ENCODE data around the gene APCDD1L. TPM values are rescaled to one million over a fixed set of nuclear protein-coding genes. Genes with fewer than 3 reads are reported as not detected.
"Not testable (repeated sequence)": the region's sequence is repeated elsewhere in the genome, so short reads cannot be mapped to it uniquely, and the experiment has no call there.

APCDD1L gene
- total RNA-seq, 4 donors from 2014 or later = 0.33 to 1.7 (median 1.1) TPM

DNA sequence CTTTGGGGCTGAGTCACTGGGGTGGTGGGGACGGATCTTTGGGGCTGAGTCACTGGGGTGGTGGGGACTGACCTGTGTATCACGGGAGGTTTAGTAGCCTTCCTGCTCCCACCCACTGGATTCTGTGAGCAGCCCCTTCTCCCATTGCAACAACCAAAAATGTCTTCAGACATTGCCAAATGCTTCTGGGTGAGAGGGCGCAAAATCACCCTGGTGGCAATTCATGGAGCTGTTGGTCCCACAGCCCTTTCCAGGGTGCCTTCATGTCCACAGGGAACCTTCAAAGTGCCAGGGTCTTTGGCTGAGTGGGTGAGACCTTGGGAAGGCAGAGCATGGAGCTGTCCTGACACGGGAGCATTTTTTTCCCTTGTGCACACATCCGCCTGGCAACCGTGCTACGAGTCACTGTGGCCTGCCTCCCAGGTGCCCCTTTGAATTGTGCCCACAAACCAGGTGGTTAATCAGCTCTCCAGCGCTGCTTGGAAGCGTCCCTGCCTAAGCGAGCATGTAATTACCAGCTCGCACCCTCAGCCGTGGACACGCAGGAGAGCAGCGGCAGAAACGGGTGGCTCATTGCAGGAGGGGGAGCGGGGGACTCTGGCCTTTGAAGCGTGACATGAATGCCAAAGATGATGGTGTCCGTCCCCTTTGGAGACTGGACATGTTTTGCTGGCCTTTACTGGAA, 27.4 kb upstream of the APCDD1L start:
- Histone ChIP-seq H3K4me3 (no peak overlapping the region), H3K27ac (replicated peaks in 1 of 4) (no peak overlapping the region), H3K4me1 (peaks cover 0 to 8% (median 2%) of the 10 kb centered on the region in 4 donors), H3K9me3 (peaks cover 0 to 13% (median 10%) of the 10 kb centered on the region in 4 donors), H3K27me3 (no peaks in the 10 kb centered on the region), H3K36me3 (no peaks in the 10 kb centered on the region)
- intact Hi-C loops (cut with DNase I) = no loop called here
- WGBS = 91% methylated on average over 8 of the region's 18 CpGs
- TF ChIP-seq POLR2A (IDR thresholded peaks at IDR 0.05; ENCODE audit: low read depth) (no peak), POLR2AphosphoS5 (IDR thresholded peaks at IDR 0.05) (no peak), EP300 (IDR thresholded peaks at IDR 0.05) (no peak)
- TF ChIP-seq, protein P1, sequence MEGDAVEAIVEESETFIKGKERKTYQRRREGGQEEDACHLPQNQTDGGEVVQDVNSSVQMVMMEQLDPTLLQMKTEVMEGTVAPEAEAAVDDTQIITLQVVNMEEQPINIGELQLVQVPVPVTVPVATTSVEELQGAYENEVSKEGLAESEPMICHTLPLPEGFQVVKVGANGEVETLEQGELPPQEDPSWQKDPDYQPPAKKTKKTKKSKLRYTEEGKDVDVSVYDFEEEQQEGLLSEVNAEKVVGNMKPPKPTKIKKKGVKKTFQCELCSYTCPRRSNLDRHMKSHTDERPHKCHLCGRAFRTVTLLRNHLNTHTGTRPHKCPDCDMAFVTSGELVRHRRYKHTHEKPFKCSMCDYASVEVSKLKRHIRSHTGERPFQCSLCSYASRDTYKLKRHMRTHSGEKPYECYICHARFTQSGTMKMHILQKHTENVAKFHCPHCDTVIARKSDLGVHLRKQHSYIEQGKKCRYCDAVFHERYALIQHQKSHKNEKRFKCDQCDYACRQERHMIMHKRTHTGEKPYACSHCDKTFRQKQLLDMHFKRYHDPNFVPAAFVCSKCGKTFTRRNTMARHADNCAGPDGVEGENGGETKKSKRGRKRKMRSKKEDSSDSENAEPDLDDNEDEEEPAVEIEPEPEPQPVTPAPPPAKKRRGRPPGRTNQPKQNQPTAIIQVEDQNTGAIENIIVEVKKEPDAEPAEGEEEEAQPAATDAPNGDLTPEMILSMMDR (IDR thresholded peaks at IDR 0.05) = no peak
- DNase-seq (ENCODE audit: extremely low spot score) = peak; percentile 47

DNA sequence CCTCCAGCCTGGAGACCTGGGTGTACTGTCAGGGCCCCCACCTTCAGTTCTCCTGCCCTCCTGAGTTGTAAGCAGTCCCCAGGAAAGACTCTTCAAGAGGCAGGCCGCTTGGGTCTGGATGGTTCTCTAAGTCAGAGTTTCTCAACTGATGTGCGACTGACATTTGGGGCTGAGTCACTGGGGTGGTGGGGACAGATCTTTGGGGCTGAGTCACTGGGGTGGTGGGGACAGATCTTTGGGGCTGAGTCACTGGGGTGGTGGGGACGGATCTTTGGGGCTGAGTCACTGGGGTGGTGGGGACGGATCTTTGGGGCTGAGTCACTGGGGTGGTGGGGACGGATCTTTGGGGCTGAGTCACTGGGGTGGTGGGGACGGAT, 26.8 kb upstream of the APCDD1L start:
- DNase-seq (ENCODE audit: extremely low spot score); H3K27ac ChIP-seq (replicated peaks in 1 of 4); intact Hi-C loops (cut with DNase I); H3K27me3 ChIP-seq; H3K4me3 ChIP-seq; H3K4me1 ChIP-seq; H3K36me3 ChIP-seq: not testable (repeated sequence)
- WGBS = 92% methylated on average over 2 of the region's 6 CpGs
- H3K9me3 ChIP-seq = peaks cover 0 to 13% (median 13%) of the 10 kb centered on the region in 4 donors

DNA sequence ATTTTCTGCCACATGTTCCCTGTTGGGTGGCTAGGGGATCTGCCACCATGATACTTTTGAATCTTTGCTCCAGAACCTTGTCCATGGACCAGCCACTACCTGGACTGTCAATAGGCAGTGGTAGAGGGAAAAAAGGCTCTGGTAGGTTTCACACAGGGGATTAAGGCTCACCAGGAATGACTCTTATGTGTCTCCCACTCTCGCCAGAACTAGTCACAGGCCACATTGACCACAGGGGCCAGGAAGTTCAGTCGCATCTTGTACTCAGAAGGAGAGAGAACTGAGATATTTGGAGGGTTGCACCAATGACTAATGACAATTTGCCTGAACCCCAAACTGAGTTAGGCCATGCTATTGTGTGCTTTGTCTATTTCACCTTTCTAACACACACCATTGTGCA, 23.6 kb upstream of the APCDD1L start:
- TF ChIP-seq EP300 (IDR thresholded peaks at IDR 0.05) (no peak), POLR2A (IDR thresholded peaks at IDR 0.05; ENCODE audit: low read depth) (no peak), POLR2AphosphoS5 (IDR thresholded peaks at IDR 0.05) (no peak)
- TF ChIP-seq, protein P1 (IDR thresholded peaks at IDR 0.05) = no peak
- intact Hi-C loops (cut with DNase I) = no loop called here
- peak; percentile 81 for DNase-seq (ENCODE audit: extremely low spot score)

DNA sequence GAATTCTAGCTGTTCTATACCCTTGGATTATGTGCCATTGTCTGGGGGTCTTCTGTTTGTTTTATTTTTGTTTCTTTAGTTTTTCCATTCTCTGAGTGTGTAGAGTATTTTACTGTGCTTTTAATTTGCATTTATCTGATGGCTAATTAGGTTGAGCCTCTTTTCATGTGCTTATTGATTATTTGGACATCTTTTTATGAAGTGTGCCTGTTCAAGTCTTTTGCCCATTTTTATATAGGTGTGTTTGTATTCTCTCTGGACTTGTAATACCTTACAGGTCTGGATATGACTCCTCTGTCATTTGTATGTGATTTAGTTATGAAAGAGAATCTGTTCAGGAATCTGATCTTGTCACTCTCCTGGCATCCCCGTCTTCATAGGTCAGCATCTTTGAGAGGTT, 22.6 kb upstream of the APCDD1L start:
- 92% methylated on average over 1 of the region's 1 CpG for WGBS
- Histone ChIP-seq H3K27ac (replicated peaks in 1 of 4) (no peak overlapping the region), H3K36me3 (no peaks in the 10 kb centered on the region), H3K9me3 (peaks cover 0 to 17% (median 13%) of the 10 kb centered on the region in 4 donors), H3K27me3 (no peaks in the 10 kb centered on the region), H3K4me3 (no peak overlapping the region), H3K4me1 (no peaks in the 10 kb centered on the region)
- intact Hi-C loops (cut with DNase I) = no loop called here
- DNase-seq (ENCODE audit: extremely low spot score) = no peak
- TF ChIP-seq POLR2A (IDR thresholded peaks at IDR 0.05; ENCODE audit: low read depth) (no peak), EP300 (IDR thresholded peaks at IDR 0.05) (no peak), POLR2AphosphoS5 (IDR thresholded peaks at IDR 0.05) (no peak)
- TF ChIP-seq, protein P1 (IDR thresholded peaks at IDR 0.05) = no peak

More for the DNA sequence above, 23.6 kb upstream of the APCDD1L start:
- Histone ChIP-seq H3K27me3 (no peaks in the 10 kb centered on the region), H3K4me3 (no peak overlapping the region), H3K36me3 (no peaks in the 10 kb centered on the region), H3K27ac (replicated peaks in 1 of 4) (no peak overlapping the region), H3K4me1 (no peaks in the 10 kb centered on the region), H3K9me3 (peaks cover 0 to 13% (median 13%) of the 10 kb centered on the region in 4 donors)
- WGBS = 92% methylated on average over 2 of the region's 2 CpGs

DNA sequence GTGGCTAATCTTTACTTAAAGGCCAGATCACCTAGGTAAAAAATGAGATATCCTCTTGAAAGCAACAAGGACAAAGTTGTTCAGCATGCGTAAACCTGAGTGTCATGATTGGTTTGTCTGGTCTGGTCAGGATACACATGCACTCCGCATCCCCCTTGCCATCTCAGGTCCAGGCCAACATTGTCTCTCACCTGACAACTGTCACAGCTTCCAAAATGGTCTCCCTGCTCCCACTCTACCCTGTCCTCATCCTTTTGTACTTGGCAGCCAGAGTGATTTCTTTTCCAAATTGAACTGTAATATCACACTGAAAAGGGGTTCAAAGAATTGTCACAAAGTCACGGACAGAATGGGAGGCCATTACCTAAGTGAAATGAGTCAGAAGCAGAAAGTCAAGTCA, 21.1 kb upstream of the APCDD1L start:
- no peak for TF ChIP-seq EP300 (IDR thresholded peaks at IDR 0.05)
- Histone ChIP-seq H3K9me3 (peaks cover 0 to 32% (median 27%) of the 10 kb centered on the region in 4 donors), H3K27me3 (no peaks in the 10 kb centered on the region), H3K4me1 (no peaks in the 10 kb centered on the region), H3K27ac (replicated peaks in 1 of 4) (no peak overlapping the region), H3K4me3 (no peak overlapping the region), H3K36me3 (no peaks in the 10 kb centered on the region)
- intact Hi-C loops (cut with DNase I) = no loop called here
- no peak for DNase-seq (ENCODE audit: extremely low spot score)
- WGBS = 95% methylated on average over 3 of the region's 3 CpGs

DNA sequence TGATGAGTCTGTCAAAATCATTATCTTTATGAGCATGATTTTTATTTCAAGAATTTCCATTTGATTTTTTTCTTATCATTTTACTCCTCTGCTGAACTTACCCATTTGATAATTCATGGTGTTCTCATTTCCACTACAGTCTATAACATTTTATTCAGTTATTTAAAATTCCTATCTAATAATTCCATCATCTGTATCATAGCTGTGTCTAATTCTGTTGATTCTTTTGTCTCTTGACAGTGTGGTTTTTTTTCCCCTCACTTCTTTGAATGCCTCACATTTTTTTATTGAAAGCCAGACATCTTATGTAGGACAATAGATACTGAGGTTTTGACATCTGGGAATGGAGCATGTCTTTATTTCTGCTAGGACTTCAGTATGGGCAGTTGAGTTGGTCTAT, 16.5 kb upstream of the APCDD1L start:
- Histone ChIP-seq H3K4me3 (no peak overlapping the region), H3K27ac (replicated peaks in 1 of 4) (no peak overlapping the region), H3K9me3 (peaks cover 0 to 40% (median 22%) of the 10 kb centered on the region in 4 donors), H3K4me1 (no peaks in the 10 kb centered on the region), H3K27me3 (no peaks in the 10 kb centered on the region), H3K36me3 (no peaks in the 10 kb centered on the region)
- DNase-seq (ENCODE audit: extremely low spot score) = no peak
- intact Hi-C loops (cut with DNase I) = no loop called here
- TF ChIP-seq, protein P1 (IDR thresholded peaks at IDR 0.05) = no peak
- no peak for TF ChIP-seq EP300 (IDR thresholded peaks at IDR 0.05)
- no peak for TF ChIP-seq POLR2A (IDR thresholded peaks at IDR 0.05; ENCODE audit: low read depth)
- TF ChIP-seq POLR2AphosphoS5 (IDR thresholded peaks at IDR 0.05) = no peak
